OCI-LY7 (cell line): ENCODE data around the gene NUP210. TPM values are rescaled to one million over a fixed set of nuclear protein-coding genes. Genes with fewer than 3 reads are reported as not detected.

Experiments used
- BruUV-seq: library from RNA; stranded (reverse); fragments of 400-500 nt; replicated peaks from 2 replicates; lab custom pipeline; 2021; lab: Mats Ljungman, UMichigan
- CTCF ChIA-PET: fragments of 300-600 bp; sonication (Branson Sonifier 250); formaldehyde crosslinking; loops from one replicate; lab custom pipeline; 2022; ENCODE audit warnings: antibody characterized with exemption; ENCODE audit not compliant: unreplicated experiment; lab: Charles Lee
- POLR2A ChIA-PET: fragments of 300-600 bp; sonication (Branson Sonifier 250); formaldehyde crosslinking; loops from one replicate; lab custom pipeline; 2022; ENCODE audit warnings: antibody characterized with exemption; lab: Charles Lee
- DNase-seq: peaks from one replicate; pipeline ENCODE4 v3.0.0-alpha.2; 2015; ENCODE audit warnings: low spot score
- H2AFZ ChIP-seq: fragments of 200-600 bp; sonication (generic), shearing (Covaris generic); 2 replicates; pipeline ENCODE4 v1.6.1; 2014; ENCODE audit warnings: mild to moderate bottlenecking, antibody characterized with exemption, low read length, moderate library complexity
- H3K27ac ChIP-seq: fragments of 200-600 bp; sonication (generic); 2 replicates; pipeline ENCODE4 v1.5.1; 2014; ENCODE audit warnings: mixed run types, low read depth, mild to moderate bottlenecking, moderate library complexity, low read length, inconsistent platforms; ENCODE audit not compliant: poor library complexity, severe bottlenecking
- H3K36me3 ChIP-seq: fragments of 200-600 bp; sonication (generic); 2 replicates; pipeline ENCODE4 v1.6.1; 2014; ENCODE audit warnings: mild to moderate bottlenecking, antibody characterized with exemption, low read length, moderate library complexity, mixed read lengths; ENCODE audit not compliant: insufficient read depth
- H3K4me1 ChIP-seq: fragments of 200-600 bp; sonication (generic); 2 replicates; pipeline ENCODE4 v1.5.1; 2014; ENCODE audit warnings: mild to moderate bottlenecking, low read length; ENCODE audit not compliant: insufficient read depth, poor library complexity, severe bottlenecking
- H3K4me2 ChIP-seq: fragments of 200-600 bp; sonication (generic); 2 replicates; pipeline ENCODE4 v1.6.1; 2014; ENCODE audit warnings: mild to moderate bottlenecking, low read length
- H3K4me3 ChIP-seq: fragments of 200-600 bp; sonication (generic); 2 replicates; pipeline ENCODE4 v1.5.1; 2014; ENCODE audit warnings: mild to moderate bottlenecking, low read depth, low read length; ENCODE audit not compliant: poor library complexity, severe bottlenecking
- H3K79me2 ChIP-seq: fragments of 200-600 bp; sonication (generic); 2 replicates; pipeline ENCODE4 v1.6.1; 2016; ENCODE audit warnings: low read depth, mild to moderate bottlenecking, low read length, moderate library complexity, mixed read lengths; ENCODE audit not compliant: insufficient read depth
- H3K9me2 ChIP-seq: fragments of 200-600 bp; sonication (generic); 2 replicates; pipeline ENCODE4 v1.6.1; 2016; ENCODE audit warnings: mild to moderate bottlenecking, low read length, mixed read lengths; ENCODE audit not compliant: insufficient read depth
- H3K9me3 ChIP-seq: fragments of 200-600 bp; sonication (generic); 2 replicates; pipeline ENCODE4 v1.6.1; 2014; ENCODE audit warnings: mild to moderate bottlenecking, mixed run types, low read length, mixed read lengths
- H4K20me1 ChIP-seq: fragments of 200-600 bp; sonication (generic); 2 replicates; pipeline ENCODE4 v1.6.1; 2014; ENCODE audit warnings: mild to moderate bottlenecking, antibody characterized with exemption, low read length, moderate library complexity, mixed read lengths; ENCODE audit not compliant: insufficient read depth
- CTCF ChIP-seq: fragments of 200-600 bp; sonication (generic); conservative IDR thresholded peaks from 2 replicates; pipeline ENCODE4 v1.5.1; 2014; ENCODE audit warnings: mild to moderate bottlenecking, antibody characterized with exemption, low read length, moderate library complexity, mixed read lengths
- EZH2phosphoT487 ChIP-seq: fragments of 200-600 bp; sonication (generic); IDR thresholded peaks from 2 replicates; pipeline ENCODE4 v1.6.1; 2018; ENCODE audit warnings: low read depth, borderline replicate concordance, mild to moderate bottlenecking, mixed run types, antibody characterized with exemption, low read length, moderate library complexity, mixed read lengths
- intact Hi-C: fragments of 100-400 bp; cut with micrococcal nuclease; formaldehyde crosslinking; loops from one replicate; pipeline ENCODE4 v1.10.0; 2022; ENCODE audit not compliant: unreplicated experiment
- total RNA-seq, 2 experiments: library from RNA; depleted of rRNA in 1 of 2; stranded (reverse); fragments of >200 nt in 1 of 2; shearing (Covaris generic) in 1 of 2; gene quantifications; 2 replicates each; pipeline ENCODE4 v1.2.3, GENCODE V29; 2014 to 2022

NUP210 gene
- total RNA-seq, 2 experiments from 2014 or later: 195 to 232 TPM

GRCh38 chr3:13274551-13275332 lies 145.4 kb downstream of the NUP210 start:
- ChIA-PET CTCF (no interaction called here), POLR2A (no interaction called here)
- H4K20me1 ChIP-seq: no peaks in the 10 kb centered on the region
- no TSS peak for BruUV-seq
- H3K4me1 ChIP-seq: no peaks in the 10 kb centered on the region
- H2AFZ ChIP-seq: no peak overlapping the region
- no peaks in the 10 kb centered on the region for H3K9me2 ChIP-seq
- no peak overlapping the region for H3K4me2 ChIP-seq
- H3K4me3 ChIP-seq: no peak overlapping the region
- H3K36me3 ChIP-seq: no peaks in the 10 kb centered on the region
- no peak overlapping the region for H3K27ac ChIP-seq
- no peaks in the 10 kb centered on the region for H3K79me2 ChIP-seq
- no peak for TF ChIP-seq EZH2phosphoT487
- no peaks in the 10 kb centered on the region for H3K9me3 ChIP-seq
- intact Hi-C loops: no loop called here
- DNase-seq: no peak

GRCh38 chr3:13274125-13274524 lies 146.0 kb downstream of the NUP210 start:
- CTCF ChIA-PET: no interaction called here

GRCh38 chr3:13273604-13274105 lies 146.5 kb downstream of the NUP210 start:
- ChIA-PET POLR2A (interaction anchor here (0.5 kb wide), 1 partner anchor 43 kb away, joined by 3 read pairs; no protein-coding TSS in a partner anchor), CTCF (no interaction called here)
- intact Hi-C loops: no loop called here
- TF ChIP-seq CTCF (no peak), EZH2phosphoT487 (no peak)
- H3K79me2 ChIP-seq: no peaks in the 10 kb centered on the region
- no peaks in the 10 kb centered on the region for H3K4me1 ChIP-seq
- H3K4me2 ChIP-seq: no peak overlapping the region
- no peaks in the 10 kb centered on the region for H3K9me2 ChIP-seq
- H2AFZ ChIP-seq: no peak overlapping the region
- no peaks in the 10 kb centered on the region for H3K36me3 ChIP-seq
- no peak for DNase-seq
- BruUV-seq: no TSS peak
- H3K27ac ChIP-seq: no peak overlapping the region
- no peaks in the 10 kb centered on the region for H4K20me1 ChIP-seq
- no peaks in the 10 kb centered on the region for H3K9me3 ChIP-seq
- H3K4me3 ChIP-seq: no peak overlapping the region

More at GRCh38 chr3:13274125-13274524, 146.0 kb downstream of the NUP210 start:
- TF ChIP-seq EZH2phosphoT487 (no peak), CTCF (no peak)
- no peak overlapping the region for H3K4me2 ChIP-seq
- no peaks in the 10 kb centered on the region for H3K36me3 ChIP-seq
- intact Hi-C loops: no loop called here
- POLR2A ChIA-PET: interaction anchor here (0.5 kb wide), 1 partner anchor 43 kb away, joined by 3 read pairs; no protein-coding TSS in a partner anchor
- H3K9me3 ChIP-seq: no peaks in the 10 kb centered on the region
- no peaks in the 10 kb centered on the region for H4K20me1 ChIP-seq
- no peaks in the 10 kb centered on the region for H3K9me2 ChIP-seq
- H3K79me2 ChIP-seq: no peaks in the 10 kb centered on the region
- BruUV-seq: no TSS peak
- H3K27ac ChIP-seq: no peak overlapping the region
- DNase-seq: no peak
- no peak overlapping the region for H3K4me3 ChIP-seq
- H2AFZ ChIP-seq: no peak overlapping the region
- H3K4me1 ChIP-seq: no peaks in the 10 kb centered on the region
